HCT116 (cell line): ENCODE results near the gene SNAP47. TPM values are rescaled to one million over a fixed set of nuclear protein-coding genes. Genes with fewer than 3 reads are reported as not detected.

Experiments used
- ATAC-seq: fragments of 200-7000 bp; cut with Tn5 transposase; 2 replicates; pipeline ENCODE4 v1.9.1; 2020; ENCODE audit warnings: mild to moderate bottlenecking, moderate library complexity
- BruUV-seq: library from RNA; stranded (reverse); fragments of 400-500 nt; replicated peaks from 2 replicates; lab custom pipeline; 2021; lab: Mats Ljungman, UMichigan
- CTCF ChIA-PET: fragments of 300-600 bp; sonication (Branson Sonifier 250); formaldehyde crosslinking; loops from one replicate; lab custom pipeline; 2021; ENCODE audit warnings: antibody characterized with exemption; lab: Charles Lee
- POLR2A ChIA-PET: fragments of 300-600, 350-600 bp; sonication (Branson Sonifier 250); formaldehyde crosslinking; loops from one replicate; lab custom pipeline; 2021; ENCODE audit warnings: antibody characterized with exemption; lab: Charles Lee
- RAD21 ChIA-PET, 2 experiments: fragments of 300-600 bp; sonication (Branson Sonifier 250); formaldehyde crosslinking; loops; one replicate each; lab custom pipeline; 2023; ENCODE audit warnings: low total read pairs in 2 of 2; ENCODE audit not compliant: uncharacterized antibody in 2 of 2, unreplicated experiment in 2 of 2, low non-redundant PET in 1 of 2; lab: Charles Lee
- DNase-seq: peaks from one replicate; pipeline ENCODE4 v3.0.0-alpha.2; 2010; ENCODE audit warnings: low read depth, low spot score
- H2AFZ ChIP-seq: fragments of 200-600 bp; shearing (Covaris generic), sonication (generic); 2 replicates; pipeline ENCODE4 v1.6.1; 2017; ENCODE audit warnings: low read depth, mixed run types, mixed read lengths, antibody characterized with exemption, low read length; ENCODE audit not compliant: poor library complexity, severe bottlenecking
- H3K27ac ChIP-seq: 2 replicates; pipeline ENCODE4 v1.5.1; 2012; ENCODE audit warnings: low read depth, low read length
- H3K27me3 ChIP-seq: fragments of 200-600 bp; sonication (generic); 2 replicates; pipeline ENCODE4 v1.6.1; 2016; ENCODE audit warnings: mixed run types, low read length, mixed read lengths; ENCODE audit not compliant: insufficient read depth
- H3K36me3 ChIP-seq, 2 experiments: fragments of 200-500 bp in 1 of 2; fragments of 200-600 bp in 1 of 2; sonication (Bioruptor generic) in 1 of 2; sonication (generic) in 1 of 2; 2 replicates each; pipeline versions ENCODE4 v1.5.1 to v1.6.1; 2014 to 2016; ENCODE audit warnings: low read length in 2 of 2, inconsistent platforms in 1 of 2, mixed read lengths in 1 of 2, mixed run types in 1 of 2; ENCODE audit not compliant: insufficient read depth in 2 of 2, control insufficient read depth in 1 of 2
- H3K4me1 ChIP-seq, 2 experiments: fragments of 200-600 bp in 1 of 2; sonication (generic) in 1 of 2; 2 replicates each; pipeline versions ENCODE4 v1.5.1 to v1.6.1; 2012 to 2017; ENCODE audit warnings: low read length in 2 of 2, inconsistent platforms in 1 of 2, mild to moderate bottlenecking in 1 of 2, mixed read lengths in 1 of 2, mixed run types in 1 of 2, moderate library complexity in 1 of 2; ENCODE audit not compliant: insufficient read depth in 2 of 2, control insufficient read depth in 1 of 2
- H3K4me2 ChIP-seq: fragments of 200-600 bp; sonication (generic); 2 replicates; pipeline ENCODE4 v1.6.1; 2017; ENCODE audit warnings: mixed run types, low read length, mixed read lengths
- H3K4me3 ChIP-seq, 2 experiments: fragments of 200-600 bp in 1 of 2; sonication (generic) in 1 of 2; replicated peaks in 1 of 2; 2 replicates each; pipeline ENCODE4 v1.5.1; 2011 to 2016; ENCODE audit warnings: low read length in 2 of 2, control low read depth in 1 of 2, low read depth in 1 of 2, mild to moderate bottlenecking in 1 of 2, mixed read lengths in 1 of 2, mixed run types in 1 of 2
- H3K79me2 ChIP-seq: fragments of 200-600 bp; sonication (generic); 2 replicates; pipeline ENCODE4 v1.6.1; 2017; ENCODE audit warnings: mild to moderate bottlenecking, mixed run types, low read length, moderate library complexity, mixed read lengths; ENCODE audit not compliant: insufficient read depth
- H3K9ac ChIP-seq: fragments of 200-600 bp; sonication (generic); 2 replicates; pipeline ENCODE4 v1.6.1; 2016; ENCODE audit warnings: low read length, mixed read lengths
- H3K9me2 ChIP-seq: fragments of 200-600 bp; sonication (generic), shearing (Covaris generic); 2 replicates; pipeline ENCODE4 v1.6.1; 2017; ENCODE audit warnings: mixed run types, mild to moderate bottlenecking, moderate library complexity; ENCODE audit not compliant: insufficient read depth
- H3K9me3 ChIP-seq, 2 experiments: fragments of 200-500 bp in 1 of 2; fragments of 200-600 bp in 1 of 2; sonication (Bioruptor generic) in 1 of 2; sonication (generic) in 1 of 2; 2 replicates each; pipeline ENCODE4 v1.6.1; 2014 to 2017; ENCODE audit warnings: low read length in 2 of 2, mixed read lengths in 2 of 2, inconsistent platforms in 1 of 2, low read depth in 1 of 2, mild to moderate bottlenecking in 1 of 2, mixed run types in 1 of 2, moderate library complexity in 1 of 2; ENCODE audit not compliant: control insufficient read depth in 1 of 2, insufficient read depth in 1 of 2
- H4K20me1 ChIP-seq: fragments of 200-600 bp; sonication (generic), shearing (Covaris generic); 2 replicates; pipeline ENCODE4 v1.6.1; 2017; ENCODE audit warnings: mixed run types, mild to moderate bottlenecking, moderate library complexity; ENCODE audit not compliant: insufficient read depth
- ATF3 ChIP-seq: IDR thresholded peaks from 2 replicates; pipeline ENCODE4 v1.6.1; 2012
- CBX3 ChIP-seq: IDR thresholded peaks from 2 replicates; pipeline ENCODE4 v1.6.1; 2012; ENCODE audit warnings: low read depth
- CEBPB ChIP-seq: IDR thresholded peaks from 2 replicates; pipeline ENCODE4 v1.6.1; 2012; ENCODE audit warnings: low read depth
- CTCF ChIP-seq, 3 experiments: fragments of 200-600 bp in 1 of 3; sonication (generic) in 1 of 3; IDR thresholded peaks in 2 of 3; conservative IDR thresholded peaks in 1 of 3; 2 replicates each; pipeline ENCODE4 v1.5.1; 2012 to 2017; ENCODE audit warnings: low read depth in 2 of 3, low read length in 2 of 3, antibody characterized with exemption in 1 of 3, borderline replicate concordance in 1 of 3, control low read depth in 1 of 3, mild to moderate bottlenecking in 1 of 3, mixed read lengths in 1 of 3, mixed run types in 1 of 3, moderate library complexity in 1 of 3; ENCODE audit not compliant: insufficient read depth in 1 of 3
- EGR1 ChIP-seq: IDR thresholded peaks from 2 replicates; pipeline ENCODE4 v1.6.1; 2012; ENCODE audit warnings: low read depth
- ELF1 ChIP-seq: IDR thresholded peaks from 2 replicates; pipeline ENCODE4 v1.6.1; 2012; ENCODE audit warnings: low read depth, borderline replicate concordance
- EZH2 ChIP-seq: fragments of 200-600 bp; sonication (generic); IDR thresholded peaks from 2 replicates; pipeline ENCODE4 v1.6.1; 2017; ENCODE audit warnings: antibody characterized with exemption, mixed run types
- EZH2phosphoT487 ChIP-seq: fragments of 200-600 bp; IDR thresholded peaks from 2 replicates; pipeline ENCODE4 v1.6.1; 2018; ENCODE audit warnings: antibody characterized with exemption, borderline replicate concordance
- FOSL1 ChIP-seq: IDR thresholded peaks from 2 replicates; pipeline ENCODE4 v1.6.1; 2012; ENCODE audit warnings: low read depth
- JUND ChIP-seq: IDR thresholded peaks from 2 replicates; pipeline ENCODE4 v1.6.1; 2012
- MAX ChIP-seq: IDR thresholded peaks from 2 replicates; pipeline ENCODE4 v1.6.1; 2012
- POLR2A ChIP-seq: IDR thresholded peaks from 2 replicates; pipeline ENCODE4 v1.7.0; 2011; ENCODE audit warnings: borderline replicate concordance; ENCODE audit not compliant: insufficient read depth, insufficient read length; ENCODE audit errors: extremely low read depth
- POLR2AphosphoS5 ChIP-seq: IDR thresholded peaks from 2 replicates; pipeline ENCODE4 v1.6.1; 2011; ENCODE audit warnings: mild to moderate bottlenecking, low read depth, low read length, moderate library complexity
- RAD21 ChIP-seq: IDR thresholded peaks from 2 replicates; pipeline ENCODE4 v1.6.1; 2012; ENCODE audit warnings: low read depth, mild to moderate bottlenecking
- SRF ChIP-seq: IDR thresholded peaks from 2 replicates; pipeline ENCODE4 v1.6.1; 2012; ENCODE audit warnings: low read depth
- TCF7L2 ChIP-seq: IDR thresholded peaks from 2 replicates; pipeline ENCODE4 v1.7.0; 2011; ENCODE audit warnings: borderline replicate concordance, inconsistent platforms; ENCODE audit not compliant: insufficient read depth, insufficient read length; ENCODE audit errors: extremely low read depth
- YY1 ChIP-seq: IDR thresholded peaks from 2 replicates; pipeline ENCODE4 v1.6.1; 2011; ENCODE audit warnings: low read length, low read depth, moderate library complexity, mild to moderate bottlenecking; ENCODE audit not compliant: insufficient replicate concordance; ENCODE audit errors: extremely low read depth
- ZFX ChIP-seq: fragments of 450-650 bp; IDR thresholded peaks from 2 replicates; pipeline ENCODE4 v1.6.1; 2017
- ZNF274 ChIP-seq: fragments of 200-500 bp; sonication (Bioruptor generic); IDR thresholded peaks from 2 replicates; pipeline ENCODE4 v1.6.1; 2014; ENCODE audit warnings: mild to moderate bottlenecking, low read depth, low read length, inconsistent platforms
- intact Hi-C: fragments of 100-400 bp; cut with micrococcal nuclease; formaldehyde crosslinking; loops from 2 replicates; pipeline ENCODE4 v1.10.0; 2022
- total RNA-seq: library from RNA; stranded (reverse); gene quantifications from one replicate; pipeline ENCODE4 v1.2.1, GENCODE V29; 2021; ENCODE audit not compliant: unreplicated experiment

SNAP47 gene
- total RNA-seq, 1 experiment from 2014 or later = 37.9 TPM

GRCh38 chr1:227808566-227808965, 73.3 kb downstream of the SNAP47 start:
- RAD21 ChIA-PET = no interaction called here
- TF ChIP-seq CBX3 (no peak), EZH2phosphoT487 (no peak), ELF1 (no peak), EGR1 (no peak), CEBPB (no peak), ATF3 (no peak), RAD21 (no peak), YY1 (no peak), TCF7L2 (no peak), ZFX (no peak), MAX (no peak), POLR2A (no peak), POLR2AphosphoS5 (no peak)
- CTCF ChIA-PET = no interaction called here
- no peak overlapping the region for H3K4me2 ChIP-seq
- H3K4me3 ChIP-seq = no peak overlapping the region
- H3K79me2 ChIP-seq = no peaks in the 10 kb centered on the region
- no peaks in the 10 kb centered on the region for H3K36me3 ChIP-seq
- no peaks in the 10 kb centered on the region for H4K20me1 ChIP-seq
- H3K27me3 ChIP-seq = no peaks in the 10 kb centered on the region
- H3K9ac ChIP-seq = no peak overlapping the region
- H3K9me2 ChIP-seq = no peaks in the 10 kb centered on the region
- peak overlapping the region; percentile 44 for H2AFZ ChIP-seq
- peaks cover 9 to 24% of the 10 kb centered on the region in 2 experiments for H3K4me1 ChIP-seq
- no peak overlapping the region for H3K27ac ChIP-seq
- ATAC-seq (no peak), DNase-seq (no peak)
- POLR2A ChIA-PET = no interaction called here
- no peaks in the 10 kb centered on the region; a peak in 1 of 4 replicates for H3K9me3 ChIP-seq
- intact Hi-C loops = no loop called here
- no TSS peak for BruUV-seq

GRCh38 chr1:227809026-227809425, 73.8 kb downstream of the SNAP47 start:
- ChIA-PET RAD21 (no interaction called here), POLR2A (no interaction called here)
- TF ChIP-seq ELF1 (no peak), SRF (no peak), CTCF (IDR thresholded peaks at IDR 0.05 in 2 of 3, conservative IDR thresholded peaks at IDR 0.05 in 1 of 3; ENCODE audit: borderline replicate concordance in 1 of 3, insufficient read depth in 1 of 3, low read depth in 2 of 3, low read length in 2 of 3) (no peak), POLR2AphosphoS5 (no peak), YY1 (no peak), FOSL1 (no peak), ZNF274 (no peak), JUND (no peak), EZH2 (no peak), ZFX (no peak), EGR1 (no peak)

More at GRCh38 chr1:227809026-227809425, 73.8 kb downstream of the SNAP47 start:
- H3K27me3 ChIP-seq = no peaks in the 10 kb centered on the region
- ATAC-seq (no peak), DNase-seq (no peak)
- H2AFZ ChIP-seq = peak overlapping the region; percentile 44
- no peak overlapping the region for H3K9ac ChIP-seq
- H3K4me2 ChIP-seq = no peak overlapping the region
- no peaks in the 10 kb centered on the region for H4K20me1 ChIP-seq
- peaks cover under 1 to 4% of the 10 kb centered on the region in 2 experiments; a peak in 1 of 4 replicates for H3K9me3 ChIP-seq
- no peak overlapping the region for H3K4me3 ChIP-seq
- no peaks in the 10 kb centered on the region for H3K36me3 ChIP-seq
- H3K27ac ChIP-seq = no peak overlapping the region
- no TSS peak for BruUV-seq
- intact Hi-C loops = no loop called here
- CTCF ChIA-PET = no interaction called here
- peaks cover 9 to 24% of the 10 kb centered on the region in 2 experiments for H3K4me1 ChIP-seq
- H3K9me2 ChIP-seq = no peaks in the 10 kb centered on the region
- H3K79me2 ChIP-seq = no peaks in the 10 kb centered on the region
